ENCODE data around the gene TBC1D10A.
"Not testable (repeated sequence)": the region's sequence is repeated elsewhere in the genome, so short reads cannot be mapped to it uniquely, and the experiment has no call there.

TBC1D10A gene

GRCh38 chr22:30357650-30358215 lies 31.0 kb upstream of the TBC1D10A start:
- no peak for DNase-seq
- TF ChIP-seq POLR2A (IDR thresholded peaks at IDR 0.05; ENCODE audit: low read length) (no peak), GATA1 (IDR thresholded peaks at IDR 0.05; ENCODE audit: low read depth, low read length) (no peak)

- no peak for DNase-seq
- TF ChIP-seq POLR2A (IDR thresholded peaks at IDR 0.05; ENCODE audit: low read length), result no peak
- TF ChIP-seq GATA1 (IDR thresholded peaks at IDR 0.05; ENCODE audit: low read depth, low read length), result no peak
Measured at GRCh38 chr22:30357236-30357570, 30.5 kb upstream of the TBC1D10A start.

- DNase-seq, result peak; percentile 93 to 95
- TF ChIP-seq GATA1 (IDR thresholded peaks at IDR 0.05; ENCODE audit: low read depth, low read length), result no peak
- TF ChIP-seq POLR2A (IDR thresholded peaks at IDR 0.05; ENCODE audit: low read length), result peak; percentile 94
Measured at GRCh38 chr22:30356449-30357235, 29.9 kb upstream of the TBC1D10A start, which contains the start of the genes CCDC157 and SF3A1. Gene CCDC157 (plus strand): TSS chr22:30357007. CDS start chr22:30366001, 8,994 bp downstream. Gene SF3A1 (minus strand): TSS chr22:30356894. CDS start chr22:30356792, 102 bp downstream.

GRCh38 chr22:30354644-30355043 lies 27.9 kb upstream of the TBC1D10A start:
- DNase-seq, result no peak
- no peak for TF ChIP-seq GATA1 (IDR thresholded peaks at IDR 0.05; ENCODE audit: low read depth, low read length)
- TF ChIP-seq POLR2A (IDR thresholded peaks at IDR 0.05; ENCODE audit: low read length), result no peak

- no peak for DNase-seq
Measured at GRCh38 chr22:30351226-30351625, 24.5 kb upstream of the TBC1D10A start.

GRCh38 chr22:30348809-30349208 lies 22.1 kb upstream of the TBC1D10A start:
- no peak for TF ChIP-seq GATA1 (IDR thresholded peaks at IDR 0.05; ENCODE audit: low read depth, low read length)
- no peak for TF ChIP-seq POLR2A (IDR thresholded peaks at IDR 0.05; ENCODE audit: low read length)
- no peak for DNase-seq

More at GRCh38 chr22:30351226-30351625, 24.5 kb upstream of the TBC1D10A start:
- TF ChIP-seq POLR2A (IDR thresholded peaks at IDR 0.05; ENCODE audit: low read length), result no peak
- TF ChIP-seq GATA1 (IDR thresholded peaks at IDR 0.05; ENCODE audit: low read depth, low read length), result no peak

GRCh38 chr22:30348404-30348803 lies 21.7 kb upstream of the TBC1D10A start:
- TF ChIP-seq POLR2A (IDR thresholded peaks at IDR 0.05; ENCODE audit: low read length) (no peak), GATA1 (IDR thresholded peaks at IDR 0.05; ENCODE audit: low read depth, low read length) (no peak)
- no peak for DNase-seq

GRCh38 chr22:30347255-30347892 lies 20.6 kb upstream of the TBC1D10A start:
- DNase-seq, result no peak
- no peak for TF ChIP-seq GATA1 (IDR thresholded peaks at IDR 0.05; ENCODE audit: low read depth, low read length)

- no peak for TF ChIP-seq GATA1 (IDR thresholded peaks at IDR 0.05; ENCODE audit: low read depth, low read length)
Measured at GRCh38 chr22:30344447-30345200, 17.9 kb upstream of the TBC1D10A start.

GRCh38 chr22:30340911-30341685 lies 14.4 kb upstream of the TBC1D10A start:
- DNase-seq, result no peak
- TF ChIP-seq GATA1 (IDR thresholded peaks at IDR 0.05; ENCODE audit: low read depth, low read length) (no peak), POLR2A (IDR thresholded peaks at IDR 0.05; ENCODE audit: low read length) (no peak)

More at GRCh38 chr22:30344447-30345200, 17.9 kb upstream of the TBC1D10A start:
- DNase-seq, result no peak

GRCh38 chr22:30338802-30339201 lies 12.1 kb upstream of the TBC1D10A start:
- DNase-seq, result no peak
- no peak for TF ChIP-seq POLR2A (IDR thresholded peaks at IDR 0.05; ENCODE audit: low read length)
- TF ChIP-seq GATA1 (IDR thresholded peaks at IDR 0.05; ENCODE audit: low read depth, low read length), result no peak

GRCh38 chr22:30338341-30338740 lies 11.6 kb upstream of the TBC1D10A start:
- not testable (repeated sequence) for DNase-seq

GRCh38 chr22:30337461-30337778 lies 10.7 kb upstream of the TBC1D10A start:
- no peak for DNase-seq
- no peak for TF ChIP-seq GATA1 (IDR thresholded peaks at IDR 0.05; ENCODE audit: low read depth, low read length)
- no peak for TF ChIP-seq POLR2A (IDR thresholded peaks at IDR 0.05; ENCODE audit: low read length)
